DMS 273 treated with DMSO at 0.1 percent for 48 hours (cell line): Measurements from ENCODE around the gene NPRL2.
"Not testable (repeated sequence)": the region's sequence is repeated elsewhere in the genome, so short reads cannot be mapped to it uniquely, and the experiment has no call there.

Source experiments
- DNase-seq: peaks from one replicate; lab custom pipeline; 2025; lab: John Stamatoyannopoulos, UW

The NPRL2 gene

DNA sequence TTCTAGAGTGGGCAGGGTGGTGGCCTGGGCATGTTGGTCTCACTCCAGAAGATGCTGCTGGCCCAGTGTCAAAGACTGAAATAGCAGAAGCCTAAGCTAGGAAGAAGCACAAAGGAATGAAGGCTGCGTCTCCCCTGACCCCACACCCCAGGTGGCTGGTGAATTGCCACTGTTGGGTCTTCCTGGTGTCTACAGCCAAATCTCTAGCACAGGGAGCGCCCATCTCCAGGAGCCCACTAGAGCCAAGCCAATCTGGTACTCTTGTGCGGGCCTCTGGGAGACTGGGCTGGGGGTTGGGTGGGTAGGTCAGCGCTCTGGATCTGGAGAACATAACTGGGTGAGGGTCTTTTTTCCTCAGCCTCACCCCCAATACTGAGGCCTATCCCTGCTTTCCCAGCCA, 23.4 kb downstream of the NPRL2 start:
- no peak for DNase-seq

DNA sequence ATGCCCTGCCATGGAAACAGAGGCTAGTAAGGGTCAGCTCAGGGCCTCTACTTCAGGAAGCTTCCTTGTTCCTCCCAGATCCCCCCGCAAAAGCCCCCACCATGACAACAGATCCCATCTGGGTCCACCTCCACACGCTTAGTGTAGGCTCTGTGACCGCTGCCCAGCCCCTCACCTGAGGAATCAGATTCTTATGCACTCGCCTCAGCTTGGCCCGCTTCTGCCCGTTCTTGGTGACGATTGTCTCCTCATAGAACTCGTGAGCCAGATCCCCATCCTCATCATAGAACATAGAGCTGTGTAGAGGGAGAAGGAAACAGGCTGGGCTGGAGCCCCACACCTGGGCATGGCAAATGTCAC, 24.4 kb downstream of the NPRL2 start:
- no peak for DNase-seq

DNA sequence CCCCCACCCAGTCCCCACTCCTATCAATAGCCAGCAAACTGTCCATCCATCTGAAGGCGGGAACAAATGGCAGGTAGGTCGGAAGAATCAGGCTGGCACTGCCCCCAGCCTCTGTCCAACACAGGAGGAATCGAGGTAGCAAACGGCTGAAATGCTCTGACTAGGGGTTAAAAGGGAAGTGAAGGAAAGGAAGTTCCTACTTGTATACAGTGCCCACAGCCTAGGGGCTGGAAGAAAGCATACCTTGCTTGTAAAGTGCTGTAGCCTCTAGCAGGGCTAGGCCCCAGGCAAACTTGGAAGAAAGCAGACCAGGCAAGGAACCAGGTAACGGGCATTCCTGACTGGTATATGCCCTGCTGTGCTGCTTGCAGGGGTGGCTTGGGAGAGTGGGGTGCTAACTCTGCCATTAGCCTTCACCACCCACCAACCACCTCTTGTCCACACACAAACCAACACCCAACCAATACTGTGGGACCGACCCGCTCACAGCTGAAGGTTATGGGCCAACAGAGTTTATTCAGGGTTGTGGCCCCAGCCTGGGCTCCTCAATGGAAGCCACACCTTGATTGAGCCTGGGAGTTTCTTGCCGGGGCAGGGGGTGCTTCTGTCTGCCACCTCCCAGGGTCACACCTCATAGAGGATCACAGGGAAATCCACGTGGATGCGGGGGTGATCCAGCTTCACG, 24.9 kb downstream of the NPRL2 start:
- DNase-seq = no peak

DNA sequence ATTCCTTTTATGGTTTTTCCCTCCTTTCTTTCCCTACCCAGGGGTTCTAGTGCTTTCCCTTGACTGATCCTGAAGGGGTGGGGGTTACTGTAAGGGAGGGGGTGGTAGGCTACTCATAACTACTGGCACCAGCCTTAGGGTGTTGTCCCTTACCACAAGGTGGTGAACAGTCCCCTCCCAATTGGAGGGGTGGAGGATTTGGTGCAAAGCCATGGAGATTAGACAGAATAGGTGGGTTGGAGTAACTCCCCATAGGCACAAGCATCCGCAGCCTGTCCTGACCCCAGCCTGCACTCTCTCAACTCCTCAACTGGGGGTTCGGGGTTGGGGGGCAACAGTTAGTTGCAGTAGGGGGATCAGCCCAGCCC, 25.5 kb downstream of the NPRL2 start:
- DNase-seq = no peak

DNA sequence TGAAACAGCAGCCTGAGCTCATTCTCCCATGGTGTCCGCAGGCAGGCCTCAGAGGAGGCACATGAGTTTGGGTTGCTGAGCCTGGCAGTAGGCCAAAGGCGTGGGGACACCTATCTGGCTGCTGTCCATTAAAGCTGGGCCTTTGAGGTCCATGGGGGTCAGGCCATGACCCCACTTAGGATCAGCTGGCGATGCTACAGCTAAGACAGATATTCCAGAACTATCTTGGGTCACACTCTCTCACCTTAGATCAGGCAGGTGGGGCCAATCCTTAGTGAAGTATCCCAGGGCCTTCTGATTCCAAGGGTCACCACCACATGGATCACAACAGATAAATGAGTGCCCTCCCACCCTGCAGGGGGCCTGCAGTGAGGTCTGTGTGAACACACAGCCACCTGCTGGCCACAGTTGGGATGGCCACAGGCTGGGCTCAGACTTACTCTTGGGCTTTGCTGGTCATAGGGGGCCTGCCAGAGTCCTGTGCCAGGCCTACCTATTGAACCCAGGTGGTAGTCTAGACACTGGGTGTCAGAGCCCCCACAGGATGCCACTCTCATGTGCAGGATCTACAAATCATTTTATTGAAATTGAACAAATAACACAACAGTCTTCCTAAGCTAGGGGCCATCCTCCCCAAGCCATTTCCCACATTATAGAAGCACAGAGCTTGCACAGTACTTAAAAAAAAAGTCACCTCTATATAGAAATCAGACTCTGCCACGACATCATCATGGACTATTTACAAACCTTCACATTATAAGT, 26.0 kb downstream of the NPRL2 start:
- DNase-seq = no peak

DNA sequence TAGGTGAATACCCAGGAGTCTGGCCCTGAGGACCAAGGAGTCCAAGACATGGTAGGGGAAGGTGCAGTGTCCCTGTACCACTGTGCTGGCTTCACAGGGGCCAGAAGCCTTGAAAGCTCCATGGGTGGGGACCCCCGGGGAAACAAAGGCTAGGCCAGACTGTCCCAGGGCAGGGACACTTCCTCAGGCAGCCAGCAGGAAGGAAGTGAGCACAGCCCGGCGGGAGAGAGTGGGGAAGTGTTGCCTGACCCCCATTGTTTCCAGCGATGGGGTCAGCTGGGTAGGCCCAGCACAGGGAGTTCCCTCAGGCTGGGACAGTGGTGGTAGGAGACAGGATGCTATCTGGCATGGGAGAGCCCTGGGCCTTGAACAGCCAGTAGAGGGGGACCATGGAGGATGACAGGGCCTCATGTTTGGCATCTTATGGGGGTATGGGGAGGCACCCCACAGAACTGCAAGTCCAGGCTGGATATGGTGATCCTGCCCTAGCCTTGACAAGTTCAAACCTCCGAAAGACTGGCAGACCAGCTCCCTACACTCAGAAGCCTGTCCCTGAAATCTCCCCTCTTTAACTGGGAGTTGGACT, 26.9 kb downstream of the NPRL2 start:
- no peak for DNase-seq

DNA sequence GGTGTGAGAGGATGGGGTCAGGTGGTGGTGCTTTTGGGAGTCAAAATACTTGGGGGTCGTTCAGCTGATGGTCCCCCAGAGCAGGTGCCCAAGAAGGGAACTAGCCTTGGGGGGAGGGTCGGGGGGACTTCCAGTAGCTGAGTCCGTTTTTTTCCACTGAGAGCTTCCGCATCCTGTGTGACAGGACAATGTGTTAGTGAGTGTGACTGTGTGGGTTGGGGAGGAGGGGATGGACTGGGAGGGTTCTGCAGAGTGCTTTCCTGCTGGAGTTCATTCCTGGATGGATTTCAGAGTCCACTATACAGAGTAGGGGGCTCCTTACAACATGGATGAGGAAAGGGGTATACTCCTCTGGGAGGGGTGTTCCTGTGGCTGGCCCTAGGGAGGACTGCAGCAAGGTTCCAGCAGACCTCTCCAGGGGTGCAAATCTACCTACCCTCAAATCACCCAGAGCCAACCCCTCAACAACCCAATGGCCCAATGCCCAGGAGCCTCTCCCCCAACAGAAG, 27.4 kb downstream of the NPRL2 start:
- DNase-seq = no peak

DNA sequence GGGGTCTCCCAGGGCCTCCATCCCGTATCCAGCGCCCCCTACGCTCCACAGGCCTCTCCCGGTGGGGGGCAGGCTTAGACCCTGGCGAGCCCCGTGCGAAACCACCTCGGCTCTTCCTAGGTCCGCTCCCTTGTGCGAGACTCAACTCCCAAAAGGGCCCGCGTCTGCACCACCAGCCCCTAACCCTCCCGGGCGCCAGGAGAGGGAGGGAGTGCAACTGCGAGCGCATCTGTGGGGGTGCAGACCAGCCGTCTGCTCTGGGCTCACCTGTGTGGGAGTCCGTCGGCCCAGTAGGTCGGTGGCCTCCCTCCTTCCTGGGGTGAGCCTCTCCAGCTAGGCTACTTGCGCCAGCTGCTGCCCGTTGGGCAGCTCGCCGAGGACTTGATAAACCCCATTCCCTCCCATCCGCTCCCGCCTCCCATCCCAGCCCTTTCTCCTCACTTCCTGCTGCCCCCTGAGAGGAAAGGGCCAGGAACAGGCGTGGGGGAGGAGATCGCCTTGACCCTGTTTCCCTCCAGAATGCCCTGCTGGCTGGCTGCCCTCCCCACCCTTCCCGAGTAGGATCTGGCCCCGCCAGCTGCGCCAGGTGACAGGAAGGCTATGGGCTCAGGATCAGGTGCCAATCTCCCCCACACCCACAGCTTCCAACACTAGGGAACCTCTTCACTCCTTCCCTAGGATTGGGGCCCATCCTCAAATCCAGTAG, 28.0 kb downstream of the NPRL2 start, which contains the start of gene HYAL2:
HYAL2 (minus strand) TSS at position 360 of the 706 bp plus-strand sequence. CDS start 2,256 bp downstream, outside the sequence.
- DNase-seq = no peak

DNA sequence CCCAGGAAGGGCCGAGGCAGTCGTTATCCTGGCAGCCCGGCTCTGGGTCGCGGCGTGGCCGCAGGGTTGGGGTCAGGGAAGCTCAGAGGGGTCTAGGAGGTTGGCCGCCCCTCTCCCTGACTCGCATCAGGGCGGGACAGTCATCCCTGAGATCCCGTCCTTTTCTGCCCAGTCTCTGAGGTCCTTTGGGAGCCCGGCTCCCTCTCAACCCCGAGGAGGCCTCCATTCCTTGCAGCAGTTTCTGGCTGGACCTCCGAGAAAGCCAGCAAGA, 28.5 kb downstream of the NPRL2 start:
- no peak for DNase-seq

DNA sequence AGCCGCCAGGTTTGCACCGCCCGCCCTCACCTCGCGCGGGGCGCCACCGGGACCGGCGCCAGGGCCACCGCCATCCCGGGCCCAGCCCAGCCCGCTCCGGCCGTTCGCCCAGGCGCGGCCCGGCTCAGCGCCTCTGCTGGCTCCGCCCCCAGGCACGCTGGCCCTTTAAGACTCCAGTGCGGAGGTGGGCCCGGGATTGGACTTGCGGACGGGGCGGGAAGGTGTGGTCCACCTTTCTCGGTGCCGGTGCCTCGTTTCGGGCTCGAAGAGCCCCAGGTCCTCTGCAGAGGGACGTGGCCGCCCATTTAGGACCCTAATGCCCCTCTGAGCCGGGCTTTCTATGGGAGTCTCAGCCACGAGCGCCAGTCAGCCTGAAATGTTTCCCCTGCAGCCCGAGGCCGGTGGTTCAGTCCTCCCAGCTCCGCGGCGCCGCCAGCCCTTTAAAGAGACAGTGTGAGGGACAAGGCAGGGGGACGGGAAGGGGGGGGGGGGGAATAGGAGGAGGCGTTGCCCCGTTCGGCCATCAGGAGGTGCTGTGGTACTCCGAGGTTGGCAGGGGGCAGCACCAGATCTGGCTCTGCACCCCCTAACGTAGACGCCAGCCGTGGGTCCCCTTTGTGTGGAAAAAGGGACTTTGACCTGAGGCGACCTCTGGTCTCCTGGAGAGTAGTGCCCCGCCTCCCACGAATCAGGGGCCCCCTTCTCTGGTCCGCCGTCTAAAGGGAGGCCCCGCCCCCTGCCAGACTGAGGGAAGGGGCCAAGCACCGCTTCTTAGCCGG, 29.1 kb downstream of the NPRL2 start:
- peak; percentile 65 for DNase-seq

DNA sequence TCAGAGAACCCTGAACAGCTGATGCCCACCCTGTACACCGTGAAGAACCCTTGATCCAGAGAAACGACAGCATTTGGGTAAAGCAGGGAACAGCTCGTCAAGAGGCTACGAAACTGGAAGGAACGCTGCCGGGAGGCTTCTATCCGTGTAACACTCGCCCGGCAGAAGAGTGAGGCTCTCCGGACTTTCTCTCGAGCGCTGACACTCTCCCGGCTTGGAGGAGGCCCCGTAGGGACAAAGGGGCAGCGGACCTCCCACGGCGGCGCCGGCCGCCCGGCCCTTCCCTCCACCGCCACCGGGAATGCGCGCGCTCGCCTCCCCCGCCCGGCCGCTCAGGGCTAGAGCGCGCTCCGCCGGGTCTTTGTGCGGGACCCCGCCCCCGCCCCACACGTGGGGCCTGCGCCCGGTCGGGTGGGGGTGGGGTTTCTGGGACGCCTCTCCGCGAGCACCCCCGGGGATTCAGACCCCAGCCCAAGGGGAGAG, 29.7 kb downstream of the NPRL2 start:
- no peak for DNase-seq

DNA sequence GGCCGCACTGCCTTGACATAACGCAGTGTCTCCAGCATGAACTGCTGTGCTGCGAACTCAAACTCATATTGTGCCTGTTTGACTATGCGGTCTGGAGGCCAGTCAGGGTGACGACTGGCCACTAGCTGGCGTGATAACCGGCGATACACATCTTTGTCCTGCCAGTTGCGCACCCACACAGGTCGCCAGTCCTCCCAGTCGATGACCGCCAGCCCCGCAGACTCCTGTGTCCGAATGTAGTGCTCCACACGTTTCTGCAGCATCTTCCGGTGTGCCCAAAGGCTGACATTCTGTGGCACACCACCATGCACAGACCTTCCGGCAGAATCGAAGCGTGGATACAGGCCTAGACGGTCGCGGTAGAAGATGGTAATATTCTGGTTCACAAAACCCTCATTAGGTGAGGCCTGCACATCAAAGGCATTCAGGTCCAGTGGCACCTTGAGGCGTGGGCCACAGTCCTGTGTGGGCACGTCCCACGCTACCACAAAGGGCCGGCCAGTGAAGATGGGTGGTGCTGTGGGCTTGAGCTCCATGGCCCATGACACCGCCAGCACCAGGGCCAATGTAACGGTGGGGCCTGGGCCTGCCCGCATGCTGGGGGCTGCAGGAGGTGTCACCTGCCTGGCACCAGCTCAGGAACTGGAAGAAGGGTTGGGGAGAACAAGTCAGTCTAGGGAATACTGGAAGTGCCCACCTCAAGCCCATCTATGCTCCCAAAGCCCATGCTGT, 30.5 kb downstream of the NPRL2 start:
- DNase-seq = no peak

DNA sequence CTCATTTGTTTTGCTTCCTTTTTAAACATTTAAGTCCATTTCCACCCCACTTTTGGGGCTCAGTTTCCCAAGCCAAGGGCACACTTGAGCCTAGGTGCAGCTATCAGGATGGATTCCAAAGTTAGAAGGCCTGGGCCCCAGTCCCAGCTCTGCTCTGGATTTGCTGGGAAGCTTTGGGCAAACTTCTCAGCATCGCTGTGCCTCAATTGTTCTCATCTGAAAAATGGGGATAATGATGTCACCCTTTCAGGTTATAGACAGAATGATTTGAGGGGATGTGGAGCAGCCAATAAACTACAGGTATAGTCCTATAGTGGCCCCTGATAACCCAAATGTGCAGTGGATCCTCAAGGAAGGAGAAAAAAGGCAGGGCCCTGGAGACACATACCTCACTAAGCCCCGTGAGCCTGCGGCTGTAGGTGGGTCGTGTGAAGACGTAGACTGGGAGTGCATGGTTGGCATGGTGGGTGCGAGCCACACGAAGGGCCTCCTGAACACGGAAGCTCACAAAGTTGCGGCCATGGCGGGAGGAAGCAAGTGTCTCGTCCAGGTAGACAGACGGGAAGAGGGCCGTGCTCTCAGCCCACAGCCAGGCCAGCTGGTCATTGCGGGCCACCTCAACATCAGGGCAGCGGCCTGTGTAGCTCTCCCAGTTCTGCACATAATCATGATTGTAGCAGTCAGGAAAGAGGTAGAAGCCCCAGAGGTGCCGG, 31.2 kb downstream of the NPRL2 start:
- no peak for DNase-seq

DNA sequence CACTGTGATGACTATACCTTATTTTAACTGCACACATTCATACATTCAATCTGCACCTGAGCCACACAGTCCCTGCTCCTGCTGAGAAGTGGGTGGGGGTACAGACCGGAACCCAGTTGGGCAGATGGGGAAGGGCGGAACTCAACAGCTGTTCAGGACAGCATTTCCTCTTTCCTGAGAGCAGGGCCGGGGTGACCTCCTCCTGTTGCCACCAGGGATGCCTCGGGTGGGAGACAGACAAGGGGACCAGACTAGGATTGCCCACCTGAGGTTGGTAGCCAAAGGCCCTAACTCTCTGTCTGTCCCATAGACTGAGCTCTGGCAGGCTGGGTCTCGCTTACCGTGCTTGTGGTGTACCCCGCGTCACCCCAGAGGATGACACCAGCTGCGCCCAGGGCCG, 32.0 kb downstream of the NPRL2 start:
- DNase-seq = no peak

DNA sequence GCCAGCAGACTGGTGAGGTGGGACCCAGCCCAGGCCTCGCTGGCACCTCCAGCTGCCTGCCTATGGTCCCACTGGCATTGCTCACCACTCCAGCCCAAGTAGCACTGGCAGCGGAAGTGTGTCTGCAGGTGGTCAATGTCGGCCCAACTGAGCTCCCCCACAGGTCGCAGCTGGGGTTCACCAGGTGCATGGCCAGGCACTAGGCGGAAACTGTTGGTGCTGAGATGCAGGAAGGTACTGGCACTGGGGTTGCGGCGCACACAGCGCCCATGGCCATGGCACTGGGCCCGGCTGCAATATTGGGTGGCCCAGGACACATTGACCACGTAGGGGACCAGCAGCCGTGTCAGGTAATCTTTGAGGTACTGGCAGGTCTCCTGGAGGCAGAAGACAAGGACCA, 32.4 kb downstream of the NPRL2 start:
- DNase-seq = no peak

DNA sequence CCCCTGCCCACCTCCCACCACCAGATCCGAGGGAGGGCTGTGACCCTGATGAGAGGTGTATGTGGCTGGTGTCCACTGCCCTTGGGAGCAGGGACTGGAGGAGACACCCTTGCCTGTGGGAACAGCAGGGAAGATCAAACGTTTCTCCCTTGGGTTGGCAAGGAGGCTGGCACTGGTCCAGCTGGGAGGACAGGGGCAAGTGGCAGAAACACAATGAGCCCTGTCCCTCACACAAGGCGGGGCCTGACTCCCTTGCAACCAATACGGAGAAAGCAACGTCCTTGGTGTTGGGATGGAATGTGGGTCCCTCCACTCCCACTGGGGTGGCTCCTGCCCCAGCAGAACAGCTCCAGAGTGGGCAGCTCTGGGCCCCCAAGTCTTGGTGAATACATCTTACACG, 33.3 kb downstream of the NPRL2 start:
- DNase-seq = no peak

DNA sequence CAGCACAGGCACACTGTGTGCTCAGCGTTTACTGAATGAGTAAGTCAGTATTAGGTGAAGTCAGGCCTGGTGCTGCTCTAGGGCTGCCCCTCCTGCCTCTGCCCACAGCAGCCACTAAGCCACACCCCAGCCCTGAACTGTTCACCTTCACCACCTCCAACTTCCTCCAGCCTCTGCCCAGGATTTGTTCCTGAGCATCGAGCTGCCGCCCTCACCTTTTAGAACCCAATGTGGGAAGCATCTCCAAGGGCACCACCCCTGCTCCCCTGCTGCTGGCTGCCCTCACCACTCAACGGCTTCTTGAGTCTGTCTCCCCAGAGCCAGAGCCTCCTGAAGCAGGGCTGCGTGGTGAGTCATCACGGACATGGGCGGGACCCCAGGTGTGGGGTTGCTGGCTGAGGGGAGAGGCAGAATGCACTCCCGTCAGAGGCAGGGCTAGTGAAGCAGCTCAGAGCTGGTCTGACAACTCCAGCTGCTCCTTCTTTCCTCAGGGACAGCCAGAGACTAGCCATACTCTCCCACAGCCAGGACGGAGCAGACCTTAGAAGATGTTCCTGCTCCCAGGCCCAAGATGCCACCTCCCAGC, 33.8 kb downstream of the NPRL2 start:
- DNase-seq = no peak

DNA sequence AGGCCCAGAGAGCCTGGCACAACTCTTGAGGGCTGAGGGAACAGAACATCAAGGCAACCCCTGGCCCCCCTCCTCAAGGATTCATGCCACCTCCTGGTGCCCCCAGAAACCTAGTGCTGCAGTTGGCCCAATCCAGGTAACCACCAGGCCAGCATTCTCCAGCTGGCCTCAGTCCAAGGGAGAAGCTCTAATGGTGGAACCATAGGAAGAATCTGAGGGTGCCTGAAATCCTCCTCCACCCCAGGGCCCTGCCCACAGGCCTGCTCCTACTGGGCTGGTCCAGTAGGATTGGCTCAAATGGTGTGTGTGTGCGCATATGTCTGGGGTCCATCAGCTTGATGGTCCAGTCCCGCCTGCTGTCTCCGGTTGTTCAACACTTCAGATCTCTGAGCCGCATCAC, 35.8 kb downstream of the NPRL2 start:
- DNase-seq = no peak

DNA sequence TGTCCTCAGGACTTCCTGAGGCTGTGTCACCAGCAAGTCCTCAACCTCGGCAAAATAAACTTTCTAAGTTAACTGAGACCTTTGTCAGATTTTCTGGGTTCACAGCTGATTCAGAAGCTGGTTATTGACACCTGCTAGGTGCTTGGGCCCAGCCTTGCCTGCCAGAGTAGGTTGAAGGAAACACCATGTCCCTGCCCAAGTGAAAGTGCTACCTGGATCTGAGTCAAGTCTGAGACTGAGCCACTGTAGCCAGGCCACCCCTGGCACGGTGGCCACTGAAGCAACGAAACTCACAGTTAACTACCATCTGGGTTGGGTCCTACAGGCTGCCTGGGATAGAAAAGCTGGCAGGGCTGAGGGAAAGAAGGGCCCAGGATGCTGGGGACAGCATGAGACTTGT, 36.2 kb downstream of the NPRL2 start:
- DNase-seq = no peak

DNA sequence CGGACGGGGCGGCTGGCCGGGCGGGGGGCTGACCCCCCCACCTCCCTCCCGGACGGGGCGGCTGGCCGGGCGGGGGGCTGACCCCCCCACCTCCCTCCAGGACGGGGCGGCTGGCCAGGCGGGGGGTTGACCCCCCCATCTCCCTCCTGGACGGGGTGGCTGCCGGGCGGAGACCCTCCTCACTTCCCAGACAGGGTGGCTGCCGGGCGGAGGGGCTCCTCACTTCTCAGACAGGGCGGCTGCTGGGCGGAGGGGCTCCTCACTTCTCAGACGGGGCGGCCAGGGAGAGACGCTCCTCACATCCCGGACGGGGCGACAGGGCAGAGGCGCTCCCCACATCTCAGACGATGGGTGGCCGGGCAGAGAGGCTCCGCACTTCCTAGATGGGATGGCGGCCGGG, 38.5 kb downstream of the NPRL2 start:
- DNase-seq = not testable (repeated sequence)
